BE2C (cell line): ENCODE data around the gene GPAM.
"Not testable (repeated sequence)": the region's sequence is repeated elsewhere in the genome, so short reads cannot be mapped to it uniquely, and the experiment has no call there.

Source experiments
- DNase-seq: peaks from one replicate; pipeline ENCODE4 v3.0.0-alpha.2; 2020
- H3K27me3 ChIP-seq: fragments of 250-450 bp; sonication (Bioruptor Pico); 2 replicates; pipeline ENCODE4 v1.5.1; 2020; ENCODE audit warnings: mild to moderate bottlenecking
- H3K36me3 ChIP-seq: fragments of 250-450 bp; sonication (Bioruptor Pico); 2 replicates; pipeline ENCODE4 v1.5.1; 2020; ENCODE audit warnings: mild to moderate bottlenecking
- H3K4me1 ChIP-seq: fragments of 250-450 bp; sonication (Bioruptor Pico); 2 replicates; pipeline ENCODE4 v1.5.1; 2020
- H3K4me3 ChIP-seq: 2 replicates; pipeline ENCODE4 v1.5.1; 2011; ENCODE audit warnings: low read depth, low read length
- H3K9me3 ChIP-seq: fragments of 250-450 bp; sonication (Bioruptor Pico); 2 replicates; pipeline ENCODE4 v1.5.1; 2020
- CTCF ChIP-seq: IDR thresholded peaks from 2 replicates; pipeline ENCODE4 v1.5.1; 2012; ENCODE audit warnings: mild to moderate bottlenecking, low read depth, low read length

The GPAM gene

GRCh38 chr10:112229096-112229495 is 45.5 kb upstream of the GPAM start:
- TF ChIP-seq CTCF: no peak
- DNase-seq: no peak

GRCh38 chr10:112228366-112229088 is 45.0 kb upstream of the GPAM start:
- DNase-seq, H3K4me3 ChIP-seq, H3K36me3 ChIP-seq, H3K9me3 ChIP-seq, H3K27me3 ChIP-seq: not testable (repeated sequence)
- peaks cover 23% of the 10 kb centered on the region for H3K4me1 ChIP-seq

More at GRCh38 chr10:112229096-112229495, 45.5 kb upstream of the GPAM start:
- peaks cover 23% of the 10 kb centered on the region for H3K4me1 ChIP-seq
- H3K9me3 ChIP-seq: no peaks in the 10 kb centered on the region; the same call in none of the 2 replicates
- no peaks in the 10 kb centered on the region for H3K36me3 ChIP-seq
- H3K27me3 ChIP-seq: no peaks in the 10 kb centered on the region
- no peak overlapping the region for H3K4me3 ChIP-seq

- H3K36me3 ChIP-seq: no peaks in the 10 kb centered on the region
- H3K4me1 ChIP-seq: peaks cover 18% of the 10 kb centered on the region
- H3K4me3 ChIP-seq: no peak overlapping the region
- TF ChIP-seq CTCF: no peak
- H3K27me3 ChIP-seq: no peaks in the 10 kb centered on the region
- H3K9me3 ChIP-seq: no peaks in the 10 kb centered on the region; the same call in none of the 2 replicates
- no peak for DNase-seq
Measured at GRCh38 chr10:112227331-112227987, 43.9 kb upstream of the GPAM start.

GRCh38 chr10:112226439-112227248 is 43.1 kb upstream of the GPAM start:
- H3K36me3 ChIP-seq: no peaks in the 10 kb centered on the region
- H3K27me3 ChIP-seq: no peaks in the 10 kb centered on the region
- peaks cover 10% of the 10 kb centered on the region for H3K4me1 ChIP-seq
- no peak for TF ChIP-seq CTCF
- DNase-seq: no peak
- no peaks in the 10 kb centered on the region; the same call in none of the 2 replicates for H3K9me3 ChIP-seq
- H3K4me3 ChIP-seq: no peak overlapping the region

GRCh38 chr10:112225771-112226438 is 42.3 kb upstream of the GPAM start:
- Histone ChIP-seq H3K4me1 (peaks cover 3% of the 10 kb centered on the region), H3K4me3 (no peak overlapping the region), H3K36me3 (no peaks in the 10 kb centered on the region), H3K27me3 (no peaks in the 10 kb centered on the region), H3K9me3 (no peaks in the 10 kb centered on the region; the same call in none of the 2 replicates)
- DNase-seq: no peak
- TF ChIP-seq CTCF: no peak

GRCh38 chr10:112224933-112225529 is 41.5 kb upstream of the GPAM start:
- no peak for DNase-seq
- Histone ChIP-seq H3K36me3 (no peaks in the 10 kb centered on the region), H3K27me3 (no peaks in the 10 kb centered on the region), H3K9me3 (no peaks in the 10 kb centered on the region; the same call in none of the 2 replicates), H3K4me1 (peaks cover 3% of the 10 kb centered on the region), H3K4me3 (no peak overlapping the region)
- no peak for TF ChIP-seq CTCF
